ENCODE results near the gene IGFALS. TPM values are rescaled to one million over a fixed set of nuclear protein-coding genes. Genes with fewer than 3 reads are reported as not detected.

IGFALS gene
- polyA plus RNA-seq, result not detected

- Mint-ChIP-seq H3K27ac (peak within 1 kb of the TSS in 1 of 3 donors; percentile 39), H3K4me3 (no peak within 1 kb of the TSS), H3K4me1 (peaks cover 0 to 4% (median 0%) of the 10 kb centered on the region in 3 donors), H3K27me3 (no peaks in the 10 kb centered on the region), H3K36me3 (peaks cover 4% of the 10 kb centered on the region), H3K9me3 (peaks cover 0 to 5% (median 1%) of the 10 kb centered on the region in 3 donors)
Observed at GRCh38 chr16:1793578-1794220, at the start of gene IGFALS. Gene IGFALS (minus strand): TSS chr16:1793705. CDS start chr16:1793652, 53 bp downstream.

DNA sequence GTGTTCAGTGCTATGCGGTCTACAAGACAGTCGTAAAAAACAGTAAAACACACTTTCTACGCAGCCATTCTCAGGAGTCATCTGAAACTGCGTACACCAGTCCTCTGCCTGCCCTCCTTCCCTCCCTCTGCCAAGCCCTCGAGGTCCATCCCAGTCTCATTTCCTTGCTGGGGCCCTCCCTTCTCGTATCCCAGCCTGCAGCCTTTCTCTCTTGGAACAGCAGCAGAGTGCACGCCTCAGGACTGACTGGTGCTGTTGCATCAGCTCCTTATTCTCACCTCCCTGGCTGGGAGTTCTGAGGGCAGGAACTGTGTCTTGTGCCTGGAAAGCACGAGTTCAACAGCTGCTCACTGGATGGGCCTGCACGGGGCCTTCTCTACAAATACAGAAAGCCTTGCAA, 46.0 kb upstream of the IGFALS start:
- Mint-ChIP-seq H3K36me3 (peaks cover 3% of the 10 kb centered on the region), H3K27ac (peak overlapping the region in 1 of 3 donors; percentile 23), H3K4me1 (no peaks in the 10 kb centered on the region), H3K9me3 (peaks cover 0 to 2% (median 0%) of the 10 kb centered on the region in 3 donors), H3K27me3 (no peaks in the 10 kb centered on the region), H3K4me3 (no peak overlapping the region)

DNA sequence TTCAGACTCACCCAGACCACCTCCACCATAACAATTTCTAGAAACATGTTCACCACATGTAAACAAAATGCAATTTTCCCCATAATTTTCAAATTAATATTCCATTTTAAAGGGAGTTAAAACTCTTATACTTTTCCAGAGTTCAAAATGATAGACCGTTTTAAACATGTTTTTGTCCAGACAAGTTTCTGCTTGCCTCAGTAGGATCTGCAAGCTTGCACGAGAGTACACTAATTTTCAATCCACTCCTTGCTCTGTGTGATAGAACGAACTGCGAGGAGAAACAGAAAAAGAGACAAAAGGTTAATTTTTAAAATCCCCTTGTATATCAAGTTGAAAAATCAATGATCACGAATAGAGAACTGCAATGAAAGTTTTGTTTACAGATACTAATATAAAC, 40.6 kb upstream of the IGFALS start:
- Mint-ChIP-seq H3K36me3 (peaks cover 4% of the 10 kb centered on the region), H3K27me3 (no peaks in the 10 kb centered on the region), H3K27ac (no peak overlapping the region), H3K4me3 (no peak overlapping the region), H3K9me3 (no peaks in the 10 kb centered on the region), H3K4me1 (peaks cover 0 to 8% (median 5%) of the 10 kb centered on the region in 3 donors)

- H3K4me1 Mint-ChIP-seq, result peaks cover 0 to 16% (median 8%) of the 10 kb centered on the region in 3 donors
- no peak overlapping the region for H3K27ac Mint-ChIP-seq
- H3K4me3 Mint-ChIP-seq, result no peak overlapping the region
Observed at GRCh38 chr16:1832838-1833454, 39.4 kb upstream of the IGFALS start.

DNA sequence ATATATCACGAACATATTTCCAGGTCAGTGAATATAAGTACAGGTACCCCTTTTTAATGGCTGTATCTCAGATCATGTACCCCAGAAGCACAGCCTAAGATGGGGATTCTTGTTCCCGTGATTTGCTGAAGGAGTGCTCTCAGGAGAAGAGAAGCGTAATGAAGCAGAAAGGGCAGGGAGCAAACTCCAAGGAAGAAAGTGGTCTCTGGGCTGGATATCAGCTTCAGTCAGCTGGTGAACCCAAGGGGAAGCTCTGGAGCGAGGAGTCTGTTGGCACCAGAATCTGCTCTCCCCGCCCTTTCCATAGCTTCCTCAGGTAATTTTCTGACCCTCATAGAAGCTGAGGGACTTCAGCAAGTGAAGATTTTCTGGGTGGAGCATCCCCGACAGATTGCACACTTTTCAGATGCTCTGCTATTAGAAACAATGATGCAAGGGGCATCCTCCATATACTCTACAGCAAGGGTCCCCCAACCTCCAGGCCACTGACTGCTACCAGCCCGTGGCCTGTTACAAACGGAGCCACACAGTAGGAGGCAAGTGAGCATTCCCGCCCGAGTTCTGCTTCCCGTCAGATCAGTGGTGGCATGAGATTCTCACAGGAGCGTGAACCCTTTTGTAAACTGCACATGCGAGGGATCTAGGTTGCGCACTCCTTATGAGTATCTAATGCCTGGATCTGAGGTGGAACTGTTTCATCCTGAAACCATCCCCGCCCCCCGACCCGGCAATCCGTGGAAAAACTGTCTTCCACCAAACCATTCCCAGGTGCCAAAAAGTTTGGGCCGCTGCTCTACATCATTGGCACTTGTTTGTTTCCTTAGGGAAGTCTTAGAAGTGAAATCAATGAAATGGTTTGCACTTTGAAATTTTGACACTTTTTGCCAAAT, 37.9 kb upstream of the IGFALS start:
- Mint-ChIP-seq H3K4me1 (peaks cover 8 to 21% (median 12%) of the 10 kb centered on the region in 3 donors), H3K4me3 (no peak overlapping the region), H3K27me3 (no peaks in the 10 kb centered on the region), H3K36me3 (peaks cover 3% of the 10 kb centered on the region), H3K27ac (peak overlapping the region in 1 of 3 donors; percentile 53), H3K9me3 (no peaks in the 10 kb centered on the region)

More at GRCh38 chr16:1832838-1833454, 39.4 kb upstream of the IGFALS start:
- Mint-ChIP-seq H3K9me3 (no peaks in the 10 kb centered on the region), H3K36me3 (peaks cover 3% of the 10 kb centered on the region), H3K27me3 (no peaks in the 10 kb centered on the region)

- peak overlapping the region in 1 of 3 donors; percentile 28 for H3K27ac Mint-ChIP-seq
- no peaks in the 10 kb centered on the region for H3K27me3 Mint-ChIP-seq
- H3K36me3 Mint-ChIP-seq, result peaks cover 2% of the 10 kb centered on the region
- H3K4me3 Mint-ChIP-seq, result no peak overlapping the region
- peaks cover 8 to 27% (median 12%) of the 10 kb centered on the region in 3 donors for H3K4me1 Mint-ChIP-seq
- no peaks in the 10 kb centered on the region for H3K9me3 Mint-ChIP-seq
Observed at GRCh38 chr16:1830213-1830612, 36.7 kb upstream of the IGFALS start.

DNA sequence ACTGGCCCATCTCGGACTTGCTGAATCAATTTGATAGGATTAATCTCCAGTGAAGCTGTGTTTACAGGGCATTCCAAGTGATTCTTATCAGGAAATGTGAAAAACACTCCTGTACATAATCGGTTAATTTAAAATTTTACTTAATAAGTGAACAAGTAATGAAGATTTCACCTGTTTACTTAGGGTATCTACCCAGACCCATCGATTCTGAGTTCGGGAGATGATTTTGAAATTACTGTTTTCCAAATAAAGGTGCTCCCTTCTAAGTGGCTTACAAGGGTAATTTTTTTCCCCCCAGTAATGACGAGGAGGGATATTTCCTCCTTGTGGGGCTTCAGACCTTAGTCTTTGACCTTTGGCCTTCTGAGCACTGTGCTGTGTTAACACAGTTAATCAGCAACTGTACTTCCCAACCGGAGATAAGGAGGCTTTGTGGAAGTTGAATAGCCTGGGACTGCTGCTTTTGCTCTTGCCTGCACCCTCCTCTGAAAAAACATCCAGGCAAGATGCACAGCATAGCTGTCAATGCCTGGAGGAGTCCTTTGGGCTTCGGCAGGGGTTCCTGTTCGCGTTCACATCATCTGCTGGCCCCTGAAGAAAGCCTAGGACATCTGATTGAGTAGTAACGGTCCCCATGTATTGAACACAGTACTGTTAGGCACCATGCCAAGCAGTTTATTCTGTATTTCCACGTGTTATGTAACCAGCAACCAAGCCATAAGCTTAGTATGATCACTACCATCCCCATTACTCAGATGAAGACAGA, 35.3 kb upstream of the IGFALS start:
- Mint-ChIP-seq H3K9me3 (no peaks in the 10 kb centered on the region), H3K4me1 (peaks cover 11 to 32% (median 12%) of the 10 kb centered on the region in 3 donors), H3K27ac (peak overlapping the region in 1 of 3 donors; percentile 97), H3K27me3 (no peaks in the 10 kb centered on the region), H3K4me3 (peak overlapping the region; percentile 34 to 96 (median 47)), H3K36me3 (peaks cover 2% of the 10 kb centered on the region)

DNA sequence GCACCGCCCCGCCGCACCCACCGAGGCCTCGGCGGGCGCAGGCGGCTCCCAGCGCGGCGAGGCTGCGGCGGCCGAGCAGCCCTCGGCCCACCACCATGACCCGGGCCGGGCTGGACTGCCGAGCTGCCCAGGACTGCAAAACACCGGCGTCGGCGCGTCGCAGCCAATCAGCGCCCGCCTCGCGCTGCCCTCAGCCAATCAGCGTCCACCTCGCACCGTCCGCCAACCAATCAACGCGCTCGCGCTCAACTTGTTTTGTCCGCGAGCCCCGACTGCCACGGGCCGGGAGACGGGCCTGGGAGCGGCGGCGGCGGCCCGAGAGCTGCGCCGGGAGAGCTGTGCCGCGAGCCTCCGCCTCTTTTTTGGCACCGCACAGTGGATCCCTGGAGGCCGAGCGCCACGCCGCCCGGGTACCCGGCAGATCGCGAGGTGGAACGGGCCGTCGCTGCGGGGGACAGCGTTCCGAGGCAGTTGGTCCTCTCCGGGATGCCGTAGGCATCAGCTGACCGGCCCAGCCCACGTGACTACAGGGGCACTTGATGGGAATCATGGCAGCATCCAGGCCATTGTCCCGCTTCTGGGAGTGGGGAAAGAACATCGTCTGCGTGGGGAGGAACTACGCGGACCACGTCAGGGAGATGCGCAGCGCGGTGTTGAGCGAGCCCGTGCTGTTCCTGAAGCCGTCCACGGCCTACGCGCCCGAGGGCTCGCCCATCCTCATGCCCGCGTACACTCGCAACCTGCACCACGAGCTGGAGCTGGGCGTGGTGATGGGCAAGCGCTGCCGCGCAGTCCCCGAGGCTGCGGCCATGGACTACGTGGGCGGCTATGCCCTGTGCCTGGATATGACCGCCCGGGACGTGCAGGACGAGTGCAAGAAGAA, 33.4 kb upstream of the IGFALS start, which contains the start of the genes FAHD1 and HAGH:
FAHD1 (plus strand) TSS at position 516 of the 883 bp plus-strand sequence; CDS start at position 549, 33 bp downstream.
HAGH (minus strand) TSS at position 135 of the 883 bp plus-strand sequence; CDS start at position 97, 38 bp downstream.
- Mint-ChIP-seq H3K4me1 (peaks cover 12 to 34% (median 13%) of the 10 kb centered on the region in 3 donors), H3K27ac (peak within 1 kb of the TSS; percentile 96 to 97 (median 97)), H3K27me3 (no peaks in the 10 kb centered on the region), H3K36me3 (peaks cover 2% of the 10 kb centered on the region), H3K4me3 (peak within 1 kb of the TSS; percentile 94 to 97 (median 96)), H3K9me3 (no peaks in the 10 kb centered on the region)

DNA sequence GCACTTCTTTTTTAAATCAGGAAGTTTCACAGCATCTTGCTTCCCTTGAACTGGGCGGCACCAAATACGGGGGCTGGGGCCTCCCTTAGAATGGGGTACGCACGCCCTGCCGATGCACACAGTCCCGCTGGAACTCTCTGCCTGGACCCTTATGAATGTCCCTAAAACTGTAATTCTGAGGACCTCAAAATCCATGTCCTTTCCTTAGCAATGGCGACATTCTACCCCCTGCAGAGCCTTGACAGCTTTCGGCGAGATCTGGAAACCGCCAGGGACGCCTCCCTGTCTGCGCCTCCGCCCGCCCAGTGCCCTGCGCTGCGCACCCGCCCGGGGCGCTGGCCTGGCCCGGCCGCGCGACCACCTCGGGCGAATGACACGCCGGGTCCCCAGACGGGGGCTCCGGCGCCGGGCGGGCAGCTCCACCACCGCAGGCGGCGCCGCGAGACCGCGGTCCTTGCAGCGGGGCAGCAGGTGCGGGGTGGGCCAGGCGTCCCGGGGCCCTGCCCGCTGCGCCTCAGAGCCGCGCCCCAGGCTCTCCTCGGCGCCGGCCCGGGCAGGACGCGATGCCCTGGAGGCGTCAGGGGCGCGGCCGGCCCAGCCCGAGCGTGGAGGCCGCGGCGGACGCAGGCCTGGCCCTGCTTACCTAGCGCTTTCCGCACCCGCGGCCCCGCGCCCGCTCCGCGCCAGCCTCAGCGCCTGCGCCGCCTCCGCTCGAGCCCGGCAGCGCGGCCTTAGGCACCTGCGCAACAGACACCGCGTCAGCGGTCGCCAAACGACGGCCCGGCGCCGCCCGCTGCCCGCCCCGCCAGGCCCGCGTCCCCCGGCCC, 32.6 kb upstream of the IGFALS start:
- Mint-ChIP-seq H3K4me1 (peaks cover 12 to 34% (median 13%) of the 10 kb centered on the region in 3 donors), H3K27ac (peak overlapping the region; percentile 67 to 97 (median 97)), H3K9me3 (no peaks in the 10 kb centered on the region), H3K36me3 (no peaks in the 10 kb centered on the region), H3K4me3 (peak overlapping the region; percentile 77 to 96 (median 84)), H3K27me3 (no peaks in the 10 kb centered on the region)

DNA sequence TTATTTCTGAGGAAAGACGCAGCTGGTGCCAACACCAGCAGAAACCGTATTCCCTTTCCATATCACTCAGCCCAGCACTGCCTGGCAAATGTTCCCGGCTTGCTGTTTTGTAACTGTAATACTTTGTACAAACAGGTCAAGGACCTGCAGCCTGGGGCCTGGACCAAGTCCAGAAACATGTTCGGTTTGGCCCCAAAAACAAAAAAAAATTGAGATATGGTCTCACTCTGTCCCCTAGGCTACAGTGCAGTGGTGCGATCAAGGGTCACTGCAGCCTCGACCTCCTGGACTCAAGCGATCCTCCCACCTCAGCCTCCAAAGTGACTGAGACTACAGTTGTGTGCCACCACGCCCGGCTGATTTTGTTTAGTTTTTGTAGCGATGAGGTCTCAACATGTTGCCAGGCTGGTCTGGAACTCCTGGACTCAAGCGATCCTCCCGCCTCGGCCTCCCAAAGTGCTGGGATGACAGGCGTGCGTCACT, 31.9 kb upstream of the IGFALS start:
- no peaks in the 10 kb centered on the region for H3K9me3 Mint-ChIP-seq
- H3K27ac Mint-ChIP-seq, result peak overlapping the region; percentile 23 to 91 (median 67)
- H3K36me3 Mint-ChIP-seq, result no peaks in the 10 kb centered on the region
- peak overlapping the region; percentile 77 to 86 (median 84) for H3K4me3 Mint-ChIP-seq
- peaks cover 12 to 30% (median 14%) of the 10 kb centered on the region in 3 donors for H3K4me1 Mint-ChIP-seq
- H3K27me3 Mint-ChIP-seq, result no peaks in the 10 kb centered on the region

GRCh38 chr16:1823821-1824220, 30.3 kb upstream of the IGFALS start:
- no peaks in the 10 kb centered on the region for H3K9me3 Mint-ChIP-seq
- H3K36me3 Mint-ChIP-seq, result no peaks in the 10 kb centered on the region
- H3K4me3 Mint-ChIP-seq, result peak overlapping the region in 2 of 4 donors; percentile 22 to 86
- H3K27me3 Mint-ChIP-seq, result no peaks in the 10 kb centered on the region
- peaks cover 7 to 23% (median 12%) of the 10 kb centered on the region in 3 donors for H3K4me1 Mint-ChIP-seq
- H3K27ac Mint-ChIP-seq, result peak overlapping the region in 1 of 3 donors; percentile 77

DNA sequence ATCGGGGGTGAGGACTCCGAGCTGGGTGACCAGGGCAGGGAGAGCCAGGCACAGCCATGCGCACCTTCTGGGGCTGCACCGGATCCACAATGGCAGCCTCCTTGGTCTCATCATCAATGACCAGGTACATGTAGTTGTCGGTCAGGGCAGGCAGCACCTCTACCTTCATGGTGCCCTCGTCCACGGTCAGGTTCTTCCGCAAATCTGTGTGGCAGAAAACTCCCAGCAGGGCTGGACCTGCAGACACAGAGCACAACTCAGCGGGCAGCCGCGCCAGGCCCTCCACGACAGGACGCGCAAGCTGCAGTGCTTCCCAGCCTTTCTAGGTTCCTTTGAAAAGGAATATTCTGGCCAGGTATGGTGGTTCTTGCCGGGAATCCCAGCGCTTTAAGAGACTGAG, 29.3 kb upstream of the IGFALS start:
- H3K9me3 Mint-ChIP-seq, result no peaks in the 10 kb centered on the region
- H3K27me3 Mint-ChIP-seq, result no peaks in the 10 kb centered on the region
- no peak overlapping the region for H3K4me3 Mint-ChIP-seq
- H3K27ac Mint-ChIP-seq, result no peak overlapping the region
- no peaks in the 10 kb centered on the region for H3K36me3 Mint-ChIP-seq
- peaks cover 6 to 18% (median 12%) of the 10 kb centered on the region in 3 donors for H3K4me1 Mint-ChIP-seq

Measured in IgD-negative memory B cell (primary cell).